ENCODE results near the gene GRM1.

Gene GRM1

DNA sequence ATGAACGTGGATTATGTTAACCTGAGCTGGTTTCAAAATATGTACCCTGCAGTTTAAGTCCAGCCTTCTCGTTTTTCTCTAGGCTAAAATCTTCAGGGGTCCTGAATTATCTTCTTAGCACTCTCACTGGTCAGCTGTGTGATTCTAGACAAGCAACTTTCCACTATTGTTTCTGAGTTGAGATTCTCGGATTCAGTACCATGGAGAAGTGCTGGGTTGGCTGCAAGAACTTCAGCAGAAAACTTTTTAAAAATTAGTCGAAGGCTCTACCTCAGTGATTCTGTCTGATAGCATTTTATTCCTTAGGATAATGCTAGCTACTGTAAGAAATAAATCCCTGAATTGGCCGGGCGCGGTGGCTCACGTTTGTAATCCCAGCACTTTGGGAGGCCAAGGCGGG is 173.7 kb downstream of the GRM1 start:
- Histone ChIP-seq H3K27ac (ENCODE audit: low read depth, low read length, poor library complexity, severe bottlenecking) (no peak overlapping the region), H3K4me3 (ENCODE audit: low read depth, low read length, poor library complexity, severe bottlenecking) (no peak overlapping the region), H3K27me3 (ENCODE audit: insufficient read depth, low read length) (no peaks in the 10 kb centered on the region), H3K9me3 (ENCODE audit: low read length) (no peaks in the 10 kb centered on the region), H3K4me1 (ENCODE audit: insufficient read depth, low read length, severe bottlenecking) (no peaks in the 10 kb centered on the region), H3K9ac (ENCODE audit: low read length) (no peak overlapping the region), H3F3A (ENCODE audit: insufficient read depth, low read length) (no peaks in the 10 kb centered on the region), H3K36me3 (ENCODE audit: insufficient read depth, low read length) (no peaks in the 10 kb centered on the region), H4K20me1 (ENCODE audit: insufficient read depth, low read length) (no peaks in the 10 kb centered on the region), H3K79me2 (ENCODE audit: insufficient read depth, low read length) (no peaks in the 10 kb centered on the region), H3K4me2 (ENCODE audit: low read length) (no peak overlapping the region), H3K9me2 (ENCODE audit: low read depth, low read length) (no peaks in the 10 kb centered on the region), H2AFZ (ENCODE audit: low read length) (no peak overlapping the region)
- TF ChIP-seq EZH2 (IDR thresholded peaks at IDR 0.05; ENCODE audit: borderline replicate concordance, low read length): no peak
- no peak for TF ChIP-seq CTCF (IDR thresholded peaks at IDR 0.05; ENCODE audit: low read length)

DNA sequence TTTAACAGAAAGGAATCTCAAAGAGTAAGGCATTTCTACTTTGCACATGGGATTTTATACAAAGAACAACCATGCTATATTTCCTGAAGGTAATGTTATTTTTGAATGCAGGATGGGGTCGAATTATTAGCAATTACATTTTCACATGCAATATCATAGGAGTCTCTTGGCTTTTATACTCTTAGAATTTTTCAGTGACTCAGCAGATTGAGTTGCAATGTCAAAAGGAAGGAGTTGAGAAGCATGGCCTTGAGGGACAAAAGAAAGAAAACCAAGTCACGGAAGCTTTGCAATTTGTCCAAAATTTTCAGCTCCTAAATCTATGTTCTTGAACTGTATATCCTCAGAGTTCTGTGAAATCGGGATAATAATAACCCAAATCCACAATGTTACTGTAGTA is 181.1 kb downstream of the GRM1 start:
- Histone ChIP-seq H3K4me2 (ENCODE audit: low read length) (no peak overlapping the region), H3K4me3 (ENCODE audit: low read depth, low read length, poor library complexity, severe bottlenecking) (no peak overlapping the region), H2AFZ (ENCODE audit: low read length) (no peak overlapping the region), H3K79me2 (ENCODE audit: insufficient read depth, low read length) (no peaks in the 10 kb centered on the region), H3K9me3 (ENCODE audit: low read length) (no peaks in the 10 kb centered on the region), H3K27me3 (ENCODE audit: insufficient read depth, low read length) (no peaks in the 10 kb centered on the region), H3F3A (ENCODE audit: insufficient read depth, low read length) (no peaks in the 10 kb centered on the region), H3K9ac (ENCODE audit: low read length) (no peak overlapping the region), H3K4me1 (ENCODE audit: insufficient read depth, low read length, severe bottlenecking) (no peaks in the 10 kb centered on the region), H3K27ac (ENCODE audit: low read depth, low read length, poor library complexity, severe bottlenecking) (no peak overlapping the region), H3K36me3 (ENCODE audit: insufficient read depth, low read length) (no peaks in the 10 kb centered on the region), H4K20me1 (ENCODE audit: insufficient read depth, low read length) (no peaks in the 10 kb centered on the region), H3K9me2 (ENCODE audit: low read depth, low read length) (no peaks in the 10 kb centered on the region)
- TF ChIP-seq CTCF (IDR thresholded peaks at IDR 0.05; ENCODE audit: low read length): no peak
- TF ChIP-seq EZH2 (IDR thresholded peaks at IDR 0.05; ENCODE audit: borderline replicate concordance, low read length): no peak

DNA sequence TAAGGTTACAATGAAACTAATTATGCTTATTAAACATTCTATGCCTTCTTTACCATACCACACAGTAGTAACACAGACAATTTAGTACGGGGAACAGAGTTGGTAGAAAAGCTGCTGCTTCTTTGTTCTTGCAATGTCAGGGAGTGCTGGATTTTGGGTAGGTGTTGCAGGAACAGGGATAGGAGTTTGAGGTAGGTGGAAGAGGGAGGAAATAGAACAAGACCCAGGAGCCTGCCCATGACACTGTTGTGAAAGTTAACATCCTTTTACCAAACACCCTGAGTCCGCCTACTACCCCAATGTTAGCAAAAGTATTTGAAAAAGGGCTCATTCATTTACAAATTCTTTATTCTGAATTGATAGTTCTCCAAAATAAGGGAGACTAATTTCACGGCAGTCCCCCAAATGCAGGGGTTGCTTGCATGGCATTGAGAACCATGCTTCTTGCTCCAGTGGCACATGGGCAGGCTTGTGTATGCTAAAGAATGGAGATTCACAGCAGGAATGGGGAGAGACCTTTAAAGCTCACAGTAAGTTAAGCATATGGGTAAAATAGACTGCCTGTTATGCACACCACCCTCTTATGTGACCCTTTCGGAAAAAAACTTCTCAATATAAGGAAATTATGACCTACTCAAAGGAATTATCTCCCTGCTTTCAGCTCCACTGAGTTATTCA is 181.7 kb downstream of the GRM1 start:
- TF ChIP-seq EZH2 (IDR thresholded peaks at IDR 0.05; ENCODE audit: borderline replicate concordance, low read length) (no peak), CTCF (IDR thresholded peaks at IDR 0.05; ENCODE audit: low read length) (no peak)
- H4K20me1 ChIP-seq (ENCODE audit: insufficient read depth, low read length): no peaks in the 10 kb centered on the region
- H3K27ac ChIP-seq (ENCODE audit: low read depth, low read length, poor library complexity, severe bottlenecking): no peak overlapping the region
- H3K4me1 ChIP-seq (ENCODE audit: insufficient read depth, low read length, severe bottlenecking): no peaks in the 10 kb centered on the region
- H3K9me2 ChIP-seq (ENCODE audit: low read depth, low read length): no peaks in the 10 kb centered on the region
- H2AFZ ChIP-seq (ENCODE audit: low read length): no peak overlapping the region
- H3K27me3 ChIP-seq (ENCODE audit: insufficient read depth, low read length): no peaks in the 10 kb centered on the region
- H3K79me2 ChIP-seq (ENCODE audit: insufficient read depth, low read length): no peaks in the 10 kb centered on the region
- H3K4me2 ChIP-seq (ENCODE audit: low read length): no peak overlapping the region
- H3K9me3 ChIP-seq (ENCODE audit: low read length): no peaks in the 10 kb centered on the region
- H3K4me3 ChIP-seq (ENCODE audit: low read depth, low read length, poor library complexity, severe bottlenecking): no peak overlapping the region
- no peaks in the 10 kb centered on the region for H3F3A ChIP-seq (ENCODE audit: insufficient read depth, low read length)
- no peaks in the 10 kb centered on the region for H3K36me3 ChIP-seq (ENCODE audit: insufficient read depth, low read length)
- no peak overlapping the region for H3K9ac ChIP-seq (ENCODE audit: low read length)
